ENCODE results near the gene FHIT. TPM values are rescaled to one million over a fixed set of nuclear protein-coding genes. Genes with fewer than 3 reads are reported as not detected.

The FHIT gene
- total and polyA plus RNA-seq, 2 of the 4 experiments (the other 2 are of a cell fraction) = 0.07 TPM; not detected in 1

- Histone ChIP-seq H3K36me3 (ENCODE audit: control insufficient read depth, insufficient read depth, low read length) (no peaks in the 10 kb centered on the region), H3K79me1 (ENCODE audit: low read depth in 1 of 2, low read length in 2 of 2) (no peaks in the 10 kb centered on the region), H4K8ac (ENCODE audit: low read depth in 2 of 2, low read length in 2 of 2) (peak overlapping the region; percentile 26 to 81; a peak in 3 of 4 replicates), H2BK5ac (ENCODE audit: low read depth, low read length, poor library complexity, severe bottlenecking) (peak overlapping the region; percentile 60), H3K4me2 (ENCODE audit: low read depth, low read length) (no peak overlapping the region; the same call in 1 of the 2 replicates), H2AK5ac (ENCODE audit: low read depth, low read length) (peak overlapping the region; percentile 59; the same call in 1 of the 2 replicates), H3K14ac (replicated peaks; ENCODE audit: low read depth, low read length) (peak overlapping the region; percentile 74), H2BK20ac (ENCODE audit: low read depth, low read length) (peak overlapping the region; percentile 83), H3K56ac (ENCODE audit: extremely low read depth, insufficient read depth, low read length) (peak overlapping the region; percentile 0; the same call in 1 of the 2 replicates), H2BK120ac (ENCODE audit: low read depth, low read length) (peak overlapping the region; percentile 94), H4K5ac (ENCODE audit: low read depth, low read length) (peak overlapping the region; percentile 28), H3K4ac (ENCODE audit: low read depth, low read length) (peak overlapping the region; percentile 75), H3K18ac (ENCODE audit: low read depth, low read length) (peak overlapping the region; percentile 36; the same call in 1 of the 2 replicates), H3K27ac (ENCODE audit: insufficient read depth, low read length) (peak overlapping the region; percentile 36; the same call in 1 of the 2 replicates), H3K23ac (ENCODE audit: low read depth, low read length) (peak overlapping the region; percentile 73), H3K4me1 (ENCODE audit: control insufficient read depth, insufficient read depth, low read length) (peaks cover 15% of the 10 kb centered on the region), H3K9me1 (ENCODE audit: insufficient read depth, low read length) (peaks cover 23% of the 10 kb centered on the region), H2BK15ac (ENCODE audit: low read depth, low read length) (peak overlapping the region; percentile 45; the same call in 1 of the 3 replicates), H2AK9ac (replicated peaks; ENCODE audit: low read depth, low read length, poor library complexity) (peak overlapping the region; percentile 34), H2AFZ (replicated peaks; ENCODE audit: low read length, poor library complexity) (peak overlapping the region; percentile 62), H3K27me3 (ENCODE audit: control insufficient read depth, insufficient read depth, low read length) (no peaks in the 10 kb centered on the region), H3K4me3 (ENCODE audit: insufficient read depth, low read depth, low read length) (no peak overlapping the region), H3K9ac (ENCODE audit: low read depth, low read length) (no peak overlapping the region), H3K9me3 (ENCODE audit: control insufficient read depth, insufficient read depth, low read length) (no peaks in the 10 kb centered on the region), H4K20me1 (ENCODE audit: insufficient read depth, low read length) (no peaks in the 10 kb centered on the region), H4K91ac (ENCODE audit: insufficient read depth, low read depth, low read length) (peak overlapping the region; percentile 78)
- ChIA-PET CTCF (no interaction called here), POLR2A (ENCODE audit: unreplicated experiment) (no interaction called here)
- ATAC-seq (ENCODE audit: low read depth) (peak; percentile 30; the same call in 1 of the 2 replicates), DNase-seq (peak; percentile 48)
- dilution Hi-C loops (cut with HindIII; ENCODE audit: low sequenced_read_pairs, unreplicated experiment) (no loop called here), intact Hi-C loops (cut with micrococcal nuclease) (loop anchor here (10.0 kb wide), 2 partner anchors 140 to 350 kb away; no protein-coding TSS in a partner anchor), in situ Hi-C loops (cut with MboI; ENCODE audit: low sequenced_read_pairs) (no loop called here)
- 80% methylated on average over 1 of the region's 6 CpGs; no CpG with 5 or more reads in 1 of the 2 experiments for WGBS, 2 experiments (ENCODE audit: extremely low coverage in 2 of 2, insufficient read length in 1 of 2)
- no TSS peak for BruUV-seq (replicated peaks)
- TF ChIP-seq CHD1 (IDR thresholded peaks at IDR 0.05; ENCODE audit: low read depth, low read length) (no peak), FOS (IDR thresholded peaks at IDR 0.05; ENCODE audit: low read depth, low read length) (no peak), MAZ (IDR thresholded peaks at IDR 0.05; ENCODE audit: borderline replicate concordance, low read depth, low read length) (no peak), BHLHE40 (IDR thresholded peaks at IDR 0.05; ENCODE audit: low read depth, low read length) (no peak), MAFK (IDR thresholded peaks at IDR 0.05; ENCODE audit: low read depth, low read length) (no peak), POLR2A (IDR thresholded peaks at IDR 0.05; ENCODE audit: low read depth, low read length) (no peak), MXI1 (IDR thresholded peaks at IDR 0.05; ENCODE audit: borderline replicate concordance, low read depth, low read length) (no peak), CEBPB (IDR thresholded peaks at IDR 0.05; ENCODE audit: low read depth, low read length) (no peak), SMC3 (IDR thresholded peaks at IDR 0.05; ENCODE audit: low read depth, low read length) (no peak), ELK1 (IDR thresholded peaks at IDR 0.05; ENCODE audit: borderline replicate concordance, low read depth, low read length) (no peak)
- TF ChIP-seq, protein P1, sequence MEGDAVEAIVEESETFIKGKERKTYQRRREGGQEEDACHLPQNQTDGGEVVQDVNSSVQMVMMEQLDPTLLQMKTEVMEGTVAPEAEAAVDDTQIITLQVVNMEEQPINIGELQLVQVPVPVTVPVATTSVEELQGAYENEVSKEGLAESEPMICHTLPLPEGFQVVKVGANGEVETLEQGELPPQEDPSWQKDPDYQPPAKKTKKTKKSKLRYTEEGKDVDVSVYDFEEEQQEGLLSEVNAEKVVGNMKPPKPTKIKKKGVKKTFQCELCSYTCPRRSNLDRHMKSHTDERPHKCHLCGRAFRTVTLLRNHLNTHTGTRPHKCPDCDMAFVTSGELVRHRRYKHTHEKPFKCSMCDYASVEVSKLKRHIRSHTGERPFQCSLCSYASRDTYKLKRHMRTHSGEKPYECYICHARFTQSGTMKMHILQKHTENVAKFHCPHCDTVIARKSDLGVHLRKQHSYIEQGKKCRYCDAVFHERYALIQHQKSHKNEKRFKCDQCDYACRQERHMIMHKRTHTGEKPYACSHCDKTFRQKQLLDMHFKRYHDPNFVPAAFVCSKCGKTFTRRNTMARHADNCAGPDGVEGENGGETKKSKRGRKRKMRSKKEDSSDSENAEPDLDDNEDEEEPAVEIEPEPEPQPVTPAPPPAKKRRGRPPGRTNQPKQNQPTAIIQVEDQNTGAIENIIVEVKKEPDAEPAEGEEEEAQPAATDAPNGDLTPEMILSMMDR (conservative IDR thresholded peaks at IDR 0.05; ENCODE audit: low read depth, low read length) = no peak
Measured at GRCh38 chr3:59775106-59775505, 1476.1 kb downstream of the FHIT start.
